HG03064 (cell line): ENCODE results near the gene PRR7.

Experiments
- ATAC-seq: cut with Tn5 transposase; IDR thresholded peaks from one replicate; pipeline ENCODE4 v1.9.1; 2021; ENCODE audit warnings: low read depth; ENCODE audit not compliant: unreplicated experiment

PRR7 gene

DNA sequence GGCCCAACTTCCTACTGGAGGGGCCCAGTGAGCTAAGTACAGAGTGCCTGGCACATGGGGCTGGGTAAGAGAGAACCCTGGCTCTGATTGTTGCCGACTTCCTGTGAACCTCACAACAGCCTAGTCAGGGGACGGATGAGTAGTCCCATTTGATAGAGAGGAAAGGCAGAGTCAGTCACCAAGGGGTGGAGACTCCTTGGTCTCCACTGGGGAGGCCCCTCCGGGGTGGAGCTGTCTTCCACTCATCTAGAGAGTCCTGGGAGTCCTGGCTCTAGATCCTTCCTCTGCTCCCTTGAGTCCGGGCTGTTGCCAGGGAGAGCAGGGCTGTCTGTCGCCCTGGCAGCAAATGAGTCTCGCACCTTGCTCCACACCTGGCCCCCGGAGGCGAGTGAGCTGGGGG lies 12.2 kb upstream of the PRR7 start:
- ATAC-seq = no peak

DNA sequence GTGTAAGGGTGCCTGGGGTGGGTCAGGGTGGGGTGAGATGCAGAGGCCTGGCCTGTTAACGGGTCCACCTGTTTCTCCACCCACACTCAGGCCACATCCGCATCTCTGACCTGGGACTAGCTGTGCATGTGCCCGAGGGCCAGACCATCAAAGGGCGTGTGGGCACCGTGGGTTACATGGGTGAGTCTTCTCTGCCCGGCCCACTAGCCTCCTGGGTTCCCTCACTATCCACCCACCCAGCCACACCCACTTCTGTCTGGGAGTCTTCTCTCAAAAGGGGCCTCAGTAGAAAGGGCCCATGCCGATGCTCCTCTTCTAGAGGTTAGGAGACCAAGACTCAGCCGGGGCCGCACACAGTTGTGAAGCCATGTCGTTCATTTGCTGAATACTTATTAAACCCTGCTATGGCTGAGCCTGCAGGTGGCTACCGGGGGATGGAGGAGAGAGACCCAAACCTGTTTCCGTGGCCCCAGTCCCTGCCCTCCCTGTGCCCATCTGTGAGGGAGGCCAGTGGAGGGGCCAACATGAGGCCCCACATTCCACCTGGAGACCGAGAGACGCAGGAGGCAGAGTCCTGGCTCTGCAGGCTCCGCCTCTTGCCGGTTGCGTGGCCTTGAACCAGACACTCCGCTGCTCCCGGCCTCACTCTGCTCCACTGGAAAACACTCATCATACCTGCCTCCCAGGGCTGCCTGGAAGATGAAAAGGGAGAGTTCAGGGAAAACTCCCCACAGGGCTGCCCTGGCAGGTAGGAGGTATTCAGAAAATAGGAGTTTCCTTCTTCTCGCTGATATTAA lies 11.5 kb upstream of the PRR7 start:
- ATAC-seq = no peak

DNA sequence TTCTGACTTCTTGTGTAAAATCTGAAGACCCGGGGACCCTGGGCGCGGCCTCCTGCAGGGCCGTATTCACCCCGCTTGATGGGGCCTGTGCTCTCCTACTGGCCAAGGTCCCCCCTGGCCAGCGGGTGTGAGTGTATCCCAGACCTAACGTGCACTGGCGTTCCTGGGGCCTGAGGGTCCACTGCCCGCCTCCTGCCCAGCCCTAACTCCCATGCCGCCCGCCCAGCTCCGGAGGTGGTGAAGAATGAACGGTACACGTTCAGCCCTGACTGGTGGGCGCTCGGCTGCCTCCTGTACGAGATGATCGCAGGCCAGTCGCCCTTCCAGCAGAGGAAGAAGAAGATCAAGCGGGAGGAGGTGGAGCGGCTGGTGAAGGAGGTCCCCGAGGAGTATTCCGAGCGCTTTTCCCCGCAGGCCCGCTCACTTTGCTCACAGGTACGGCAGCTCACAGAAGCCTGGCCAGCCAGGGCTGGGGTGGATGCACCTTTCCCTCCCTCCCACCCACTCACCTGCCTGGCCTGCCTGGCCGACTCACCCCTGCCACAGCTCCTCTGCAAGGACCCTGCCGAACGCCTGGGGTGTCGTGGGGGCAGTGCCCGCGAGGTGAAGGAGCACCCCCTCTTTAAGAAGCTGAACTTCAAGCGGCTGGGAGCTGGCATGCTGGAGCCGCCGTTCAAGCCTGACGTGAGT lies 10.6 kb upstream of the PRR7 start:
- ATAC-seq = no peak

DNA sequence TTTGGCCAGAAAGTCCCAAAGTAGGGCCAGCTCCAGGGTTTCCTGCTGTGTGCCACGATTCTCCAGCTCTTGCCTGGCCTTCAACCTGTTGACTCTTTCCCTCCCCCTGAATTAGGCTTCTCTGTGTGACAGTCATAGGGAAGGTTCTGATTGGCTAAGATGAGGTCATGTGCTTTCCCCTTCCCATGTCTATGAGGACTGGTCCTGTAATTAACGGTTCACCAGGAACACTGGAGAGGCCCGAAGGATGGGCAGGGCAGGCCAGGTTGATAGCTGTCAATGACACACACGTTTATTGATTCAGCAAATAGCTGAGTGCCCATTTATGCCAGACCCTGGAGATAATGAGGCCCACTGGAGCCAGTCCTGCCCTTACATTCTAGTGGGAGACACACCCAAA lies 9.0 kb upstream of the PRR7 start:
- ATAC-seq = no peak

DNA sequence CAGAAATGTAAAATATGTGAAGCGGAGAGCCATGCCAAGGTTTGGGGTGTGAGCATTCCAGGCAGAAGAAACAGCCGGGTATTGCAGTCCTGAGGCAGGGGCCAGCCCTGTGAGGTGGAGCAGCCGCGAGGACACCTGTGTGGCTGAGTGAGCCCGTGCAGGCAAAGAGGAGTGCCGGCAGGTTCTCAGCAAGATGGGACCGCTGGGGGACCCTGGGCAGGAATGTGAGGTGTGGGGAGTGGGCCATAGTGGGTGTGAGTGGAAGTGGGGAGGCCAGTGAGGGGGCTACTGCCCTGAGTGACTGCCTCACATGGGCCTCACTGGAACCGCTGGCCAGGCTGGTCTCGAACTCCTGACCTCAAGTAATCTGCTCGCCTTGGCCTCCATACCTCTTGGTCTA lies 8.1 kb upstream of the PRR7 start:
- no peak for ATAC-seq

DNA sequence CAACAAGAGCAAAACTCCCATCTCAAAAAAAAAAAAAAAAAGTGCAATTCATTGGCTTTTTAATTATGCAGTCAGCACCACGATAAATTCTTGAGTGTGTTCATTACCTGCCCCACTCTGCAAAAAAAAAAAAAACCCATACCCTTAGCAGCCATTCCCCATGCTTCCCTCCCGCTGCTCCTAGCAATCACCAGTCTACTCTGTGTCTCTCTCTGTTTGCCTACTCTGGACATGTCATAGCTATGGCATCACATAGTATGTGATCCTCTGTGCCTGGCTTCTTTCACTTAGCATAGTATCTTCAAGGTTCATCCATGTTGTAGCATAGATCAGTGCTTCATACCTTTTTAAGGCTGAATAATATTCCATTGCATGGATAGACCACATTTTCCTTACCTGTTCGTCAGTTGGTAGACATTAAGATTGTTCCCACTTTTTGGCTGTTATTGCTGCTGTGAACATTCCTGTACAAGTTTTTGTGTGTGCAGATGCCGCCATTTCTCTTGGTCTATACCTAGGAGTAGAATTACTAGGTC lies 7.0 kb upstream of the PRR7 start:
- ATAC-seq = no peak

DNA sequence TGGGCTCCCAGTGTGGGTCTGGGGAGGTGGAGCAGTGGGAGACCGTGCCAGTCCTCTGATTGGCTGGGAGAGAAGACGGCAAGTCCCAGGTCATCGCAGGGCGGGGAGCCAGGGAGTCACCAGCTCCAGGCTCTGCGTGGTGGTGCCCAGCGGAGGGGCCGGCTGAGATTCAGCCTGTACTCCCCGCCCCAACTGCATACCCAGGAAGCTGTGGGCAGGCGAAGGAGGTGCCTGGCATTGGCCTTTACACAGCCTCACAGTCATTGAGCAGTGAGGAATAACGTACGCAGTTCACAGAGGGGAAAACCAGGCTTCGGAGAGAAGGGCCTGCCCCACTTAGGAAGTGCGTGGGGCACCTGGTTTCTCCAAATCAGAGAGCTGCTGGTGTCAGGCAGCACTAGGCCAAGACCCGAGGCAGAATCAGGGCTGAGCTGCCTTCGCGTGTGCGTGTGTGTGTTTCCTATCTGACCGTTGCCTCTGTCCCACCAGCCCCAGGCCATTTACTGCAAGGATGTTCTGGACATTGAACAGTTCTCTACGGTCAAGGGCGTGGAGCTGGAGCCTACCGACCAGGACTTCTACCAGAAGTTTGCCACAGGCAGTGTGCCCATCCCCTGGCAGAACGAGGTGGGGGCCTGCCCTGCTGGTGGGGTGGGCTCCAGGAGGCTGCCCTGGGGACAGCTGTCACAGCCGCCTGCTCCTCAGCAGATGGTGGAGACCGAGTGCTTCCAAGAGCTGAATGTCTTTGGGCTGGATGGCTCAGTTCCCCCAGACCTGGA lies 6.2 kb upstream of the PRR7 start:
- ATAC-seq = no peak

- no peak for ATAC-seq
Measured at GRCh38 chr5:177440990-177441780, 5.4 kb upstream of the PRR7 start.

- no peak for ATAC-seq
Measured at GRCh38 chr5:177442066-177442826, 4.4 kb upstream of the PRR7 start.

GRCh38 chr5:177443144-177443983 lies 3.2 kb upstream of the PRR7 start:
- no peak for ATAC-seq

GRCh38 chr5:177444106-177445051 lies 2.2 kb upstream of the PRR7 start:
- no peak for ATAC-seq

DNA sequence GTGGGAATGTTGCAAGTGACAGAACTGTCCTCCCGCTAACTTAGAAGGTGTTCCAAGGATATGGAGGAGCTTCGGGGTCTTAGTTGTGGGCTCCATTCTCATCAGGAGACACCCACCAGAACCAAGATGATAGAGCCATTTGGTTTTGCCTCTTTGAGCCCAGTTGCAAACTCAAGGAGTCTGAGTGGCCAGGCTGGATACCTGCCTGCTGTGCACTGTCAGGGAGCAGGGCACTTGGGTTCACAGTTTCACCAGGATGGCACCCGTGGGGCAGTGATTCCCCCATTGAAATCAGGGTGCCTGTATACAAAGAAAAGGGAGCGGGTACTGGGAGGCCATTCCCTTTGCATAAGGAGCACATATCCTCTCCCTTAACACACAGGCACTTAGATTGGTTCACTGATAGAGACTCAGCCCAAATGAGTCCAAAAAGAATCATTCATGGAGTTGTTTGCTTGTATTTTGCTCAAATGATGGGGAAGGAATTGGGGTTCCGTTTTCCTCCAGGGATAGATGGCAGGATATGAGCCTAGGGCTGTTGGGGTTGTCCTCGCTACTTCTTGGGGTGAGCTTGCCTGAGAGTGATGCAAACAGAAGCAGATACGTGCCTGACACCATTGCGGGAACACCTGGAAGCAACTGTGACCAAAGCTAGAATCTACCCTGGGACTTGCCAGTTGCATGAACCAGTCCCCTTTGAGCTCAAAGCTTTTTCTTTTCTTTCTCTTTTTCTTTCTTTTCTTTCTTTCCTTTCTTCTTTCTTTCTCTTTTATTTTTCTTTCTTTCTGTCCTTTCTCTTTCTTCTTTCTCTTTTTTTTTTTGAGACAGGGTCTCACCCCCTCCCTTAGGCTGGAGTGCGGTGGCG lies 1.3 kb upstream of the PRR7 start:
- ATAC-seq = no peak

DNA sequence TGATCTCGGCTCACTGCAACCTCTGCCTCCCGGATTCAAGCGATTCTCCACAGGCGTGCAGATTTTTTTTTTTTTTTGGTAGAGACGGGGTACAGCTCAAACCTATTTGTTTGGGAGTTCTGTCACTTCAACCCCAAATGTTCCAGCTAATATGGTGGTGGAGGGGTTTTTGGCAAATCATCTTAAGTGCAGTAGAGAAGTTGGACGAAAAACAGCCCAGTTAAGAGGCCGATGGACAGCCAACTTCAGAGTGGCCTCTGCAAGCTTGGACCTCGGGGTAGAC lies 756 bp upstream of the PRR7 start:
- ATAC-seq = no peak

- peak; percentile 43 for ATAC-seq
Measured at GRCh38 chr5:177447066-177447610, 524 bp downstream of the PRR7 start.

- ATAC-seq = no peak
Measured at GRCh38 chr5:177447611-177448243, 1.1 kb downstream of the PRR7 start.

- no peak for ATAC-seq
Measured at GRCh38 chr5:177448244-177448950, 1.8 kb downstream of the PRR7 start.
